ENCODE data around the gene OCA2. TPM values are rescaled to one million over a fixed set of nuclear protein-coding genes. Genes with fewer than 3 reads are reported as not detected.

The OCA2 gene
- total and polyA plus RNA-seq, 2 of the 13 experiments (the other 11 are each of a cell fraction or from before 2014, with no cell fraction given) = 0.02 to 0.05 TPM

- intact Hi-C loops (cut with micrococcal nuclease; ENCODE audit: unreplicated experiment) (no loop called here), in situ Hi-C loops (cut with HindIII; ENCODE audit: extremely low pct_ligation_motif_present, low pct_unique_long_range_greater_than_20kb) (loop anchor here (10.0 kb wide), 1 partner anchor 339 kb away; no protein-coding TSS in a partner anchor)
- H3K4me2 ChIP-seq (ENCODE audit: low read depth, low read length) = no peak overlapping the region
- WGBS (ENCODE audit: low lambda C conversion rate) = 30% methylated on average over 4 of the region's 9 CpGs
- no peak overlapping the region for H2AFZ ChIP-seq (ENCODE audit: low read length)
- H3K27ac ChIP-seq (ENCODE audit: extremely low read length, insufficient read depth, low read length) = no peak overlapping the region
- CTCF ChIA-PET (ENCODE audit: low intra/inter-chr PET ratio, low total read pairs) = no interaction called here
- no peaks in the 10 kb centered on the region for H3K79me2 ChIP-seq (ENCODE audit: insufficient read depth, low read length)
- no peaks in the 10 kb centered on the region for H3K27me3 ChIP-seq (ENCODE audit: control insufficient read depth in 1 of 2, insufficient read depth in 2 of 2, low read length in 2 of 2)
- ATAC-seq = no peak
- no peak overlapping the region for H3K4me3 ChIP-seq (replicated peaks in 1 of 3; ENCODE audit: insufficient read depth in 1 of 3, low read depth in 2 of 3, low read length in 3 of 3)
- H3K4me1 ChIP-seq (ENCODE audit: insufficient read depth, low read length) = peaks cover 11% of the 10 kb centered on the region
- FAIRE-seq = no peak
- no peaks in the 10 kb centered on the region for H4K20me1 ChIP-seq (ENCODE audit: insufficient read depth, low read length)
- H3K9me3 ChIP-seq (ENCODE audit: low read length) = no peaks in the 10 kb centered on the region
- TF ChIP-seq IRF9 (CRISPR knock-in tag; IDR thresholded peaks at IDR 0.05; ENCODE audit: borderline replicate concordance) (no peak), ADNP (CRISPR knock-in tag; IDR thresholded peaks at IDR 0.05) (no peak), NRL (CRISPR knock-in tag; IDR thresholded peaks at IDR 0.05; ENCODE audit: borderline replicate concordance) (no peak), SMARCE1 (IDR thresholded peaks at IDR 0.05; ENCODE audit: borderline replicate concordance) (no peak), NFKB2 (CRISPR knock-in tag; IDR thresholded peaks at IDR 0.05; ENCODE audit: borderline replicate concordance) (no peak), ZNF713 (CRISPR knock-in tag; IDR thresholded peaks at IDR 0.05) (no peak), ZNF512B (CRISPR knock-in tag; IDR thresholded peaks at IDR 0.05; ENCODE audit: borderline replicate concordance) (no peak), ZFAT (CRISPR knock-in tag; conservative IDR thresholded peaks at IDR 0.05) (no peak), ZNF232 (CRISPR knock-in tag; IDR thresholded peaks at IDR 0.05; ENCODE audit: borderline replicate concordance) (no peak), RARA (CRISPR knock-in tag; IDR thresholded peaks at IDR 0.05) (no peak), IRF1 (CRISPR knock-in tag; IDR thresholded peaks at IDR 0.05; ENCODE audit: low read depth) (no peak), ZBTB8A (CRISPR knock-in tag; IDR thresholded peaks at IDR 0.05; ENCODE audit: borderline replicate concordance, low read depth) (no peak), RFX1 (IDR thresholded peaks at IDR 0.05) (no peak), ZNF34 (CRISPR knock-in tag; IDR thresholded peaks at IDR 0.05; ENCODE audit: borderline replicate concordance) (no peak), GFI1 (CRISPR knock-in tag; IDR thresholded peaks at IDR 0.05; ENCODE audit: borderline replicate concordance) (no peak), KLF16 (CRISPR knock-in tag; IDR thresholded peaks at IDR 0.05) (no peak), BCL6 (CRISPR knock-in tag; IDR thresholded peaks at IDR 0.05) (no peak), PHF21A (CRISPR knock-in tag; IDR thresholded peaks at IDR 0.05) (no peak), NR0B2 (CRISPR knock-in tag; IDR thresholded peaks at IDR 0.05) (no peak), PAWR (CRISPR knock-in tag; IDR thresholded peaks at IDR 0.05; ENCODE audit: borderline replicate concordance) (no peak)
- POLR2A ChIA-PET = no interaction called here
- no peaks in the 10 kb centered on the region for H3K36me3 ChIP-seq (replicated peaks in 1 of 2; ENCODE audit: control insufficient read depth in 1 of 2, insufficient read depth in 2 of 2, low read length in 2 of 2)
- no peak overlapping the region for H3K9ac ChIP-seq (ENCODE audit: insufficient read depth, low read depth, low read length)
- no TSS peak for BruUV-seq (replicated peaks)
- no peak for DNase-seq (ENCODE audit: low spot score)
Measured at GRCh38 chr15:28013976-28014375, 85.1 kb downstream of the OCA2 start.

All from HepG2 (cell line).